PFSK-1 (cell line): Measurements from ENCODE around the gene CDA.

ENCODE experiments used
- FOXP2 ChIP-seq: optimal IDR thresholded peaks from 2 replicates; pipeline ENCODE3; 2011; ENCODE audit warnings: borderline replicate concordance, control low read depth, inconsistent platforms; ENCODE audit not compliant: insufficient read depth; ENCODE audit errors: extremely low read length, extremely low read depth
- POLR2AphosphoS5 ChIP-seq: IDR thresholded peaks from 2 replicates; pipeline ENCODE4 v1.6.1; 2012; ENCODE audit warnings: low read depth, mild to moderate bottlenecking, control low read depth, low read length, moderate library complexity
- SIN3A ChIP-seq: IDR thresholded peaks from 2 replicates; pipeline ENCODE4 v1.6.1; 2012; ENCODE audit warnings: mild to moderate bottlenecking, low read length, moderate library complexity, borderline replicate concordance; ENCODE audit not compliant: insufficient read depth
- TAF1 ChIP-seq: IDR thresholded peaks from 2 replicates; pipeline ENCODE4 v1.6.1; 2012; ENCODE audit warnings: low read length, control low read depth, borderline replicate concordance; ENCODE audit not compliant: insufficient read depth
- TF ChIP-seq, protein P1 (sequence below), 2 experiments: IDR thresholded peaks; 2 replicates each; pipeline versions ENCODE4 v1.6.1 to v1.8.0; 2011 to 2012; ENCODE audit warnings: low read depth in 2 of 2, low read length in 2 of 2, control low read depth in 1 of 2, inconsistent platforms in 1 of 2, mild to moderate bottlenecking in 1 of 2, moderate library complexity in 1 of 2; ENCODE audit not compliant: insufficient read depth in 1 of 2

The CDA gene

DNA sequence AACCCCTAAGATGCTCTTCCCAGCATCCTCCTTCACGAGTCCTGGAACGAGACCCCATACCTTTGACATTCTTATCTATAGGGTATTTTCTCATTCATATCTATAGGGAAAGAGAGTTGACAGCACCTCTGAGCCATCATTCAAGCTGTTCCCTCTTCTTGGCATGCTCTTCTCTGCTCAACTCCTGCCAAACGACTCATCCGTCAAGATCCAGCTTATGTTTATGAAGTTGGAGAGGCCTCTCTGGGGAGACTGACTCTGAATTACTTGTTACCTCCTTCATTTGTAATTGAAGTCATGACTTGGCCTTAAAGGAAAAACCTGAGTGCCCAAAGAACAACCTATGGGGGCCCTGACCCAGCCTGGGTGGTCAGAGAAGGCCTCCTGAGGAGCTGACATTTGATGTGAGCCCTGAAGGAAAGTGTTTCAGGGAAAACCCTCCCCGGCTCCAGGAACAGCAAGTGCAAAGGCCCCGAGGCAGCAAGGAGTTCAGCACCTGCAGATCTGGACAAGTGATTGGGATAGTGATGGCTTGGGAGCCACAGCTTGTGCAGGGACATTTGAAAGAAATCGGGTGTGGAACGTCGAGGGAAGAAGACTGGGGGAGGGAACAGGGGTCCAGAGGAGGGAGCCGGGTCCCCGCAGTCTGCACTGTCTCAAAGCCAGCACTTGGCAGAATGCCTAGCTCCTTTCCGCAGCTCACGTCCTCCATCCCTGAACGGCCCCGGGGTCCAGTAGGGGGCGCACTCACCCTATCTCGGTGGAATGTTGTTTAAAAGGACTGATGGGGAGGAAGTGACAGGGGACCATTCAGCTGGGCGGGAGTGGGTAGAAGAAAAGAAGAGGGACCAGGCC lies 14.0 kb upstream of the CDA start:
- TF ChIP-seq POLR2AphosphoS5 (no peak), FOXP2 (peak; percentile 14)

- TF ChIP-seq POLR2AphosphoS5 (no peak), TAF1 (no peak), SIN3A (no peak), FOXP2 (no peak)
- TF ChIP-seq, protein P1, sequence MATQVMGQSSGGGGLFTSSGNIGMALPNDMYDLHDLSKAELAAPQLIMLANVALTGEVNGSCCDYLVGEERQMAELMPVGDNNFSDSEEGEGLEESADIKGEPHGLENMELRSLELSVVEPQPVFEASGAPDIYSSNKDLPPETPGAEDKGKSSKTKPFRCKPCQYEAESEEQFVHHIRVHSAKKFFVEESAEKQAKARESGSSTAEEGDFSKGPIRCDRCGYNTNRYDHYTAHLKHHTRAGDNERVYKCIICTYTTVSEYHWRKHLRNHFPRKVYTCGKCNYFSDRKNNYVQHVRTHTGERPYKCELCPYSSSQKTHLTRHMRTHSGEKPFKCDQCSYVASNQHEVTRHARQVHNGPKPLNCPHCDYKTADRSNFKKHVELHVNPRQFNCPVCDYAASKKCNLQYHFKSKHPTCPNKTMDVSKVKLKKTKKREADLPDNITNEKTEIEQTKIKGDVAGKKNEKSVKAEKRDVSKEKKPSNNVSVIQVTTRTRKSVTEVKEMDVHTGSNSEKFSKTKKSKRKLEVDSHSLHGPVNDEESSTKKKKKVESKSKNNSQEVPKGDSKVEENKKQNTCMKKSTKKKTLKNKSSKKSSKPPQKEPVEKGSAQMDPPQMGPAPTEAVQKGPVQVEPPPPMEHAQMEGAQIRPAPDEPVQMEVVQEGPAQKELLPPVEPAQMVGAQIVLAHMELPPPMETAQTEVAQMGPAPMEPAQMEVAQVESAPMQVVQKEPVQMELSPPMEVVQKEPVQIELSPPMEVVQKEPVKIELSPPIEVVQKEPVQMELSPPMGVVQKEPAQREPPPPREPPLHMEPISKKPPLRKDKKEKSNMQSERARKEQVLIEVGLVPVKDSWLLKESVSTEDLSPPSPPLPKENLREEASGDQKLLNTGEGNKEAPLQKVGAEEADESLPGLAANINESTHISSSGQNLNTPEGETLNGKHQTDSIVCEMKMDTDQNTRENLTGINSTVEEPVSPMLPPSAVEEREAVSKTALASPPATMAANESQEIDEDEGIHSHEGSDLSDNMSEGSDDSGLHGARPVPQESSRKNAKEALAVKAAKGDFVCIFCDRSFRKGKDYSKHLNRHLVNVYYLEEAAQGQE (IDR thresholded peaks at IDR 0.05; ENCODE audit: insufficient read depth in 1 of 2, low read depth in 2 of 2, low read length in 2 of 2), result no peak
Observed at GRCh38 chr1:20575541-20576336, 13.2 kb upstream of the CDA start.

DNA sequence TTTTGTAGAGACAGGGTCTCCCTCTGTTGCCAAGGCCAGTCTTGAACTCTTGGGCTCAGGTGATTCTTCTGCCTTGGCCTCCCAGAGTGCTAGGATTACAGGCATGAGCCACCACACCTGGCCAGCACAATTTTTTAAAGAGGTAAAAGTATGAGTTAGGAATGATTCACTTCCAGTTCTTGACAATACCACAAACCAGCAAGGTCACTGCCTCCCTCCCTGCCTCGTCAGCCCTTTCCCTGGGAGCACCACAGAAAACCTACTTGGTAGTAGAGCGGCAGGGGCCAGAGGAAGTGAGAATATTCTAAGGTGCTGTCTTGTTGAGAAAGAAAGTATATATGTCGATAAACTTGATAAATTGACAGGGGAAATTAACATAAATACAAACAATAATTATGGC lies 10.8 kb upstream of the CDA start:
- TF ChIP-seq, protein P1 (IDR thresholded peaks at IDR 0.05; ENCODE audit: insufficient read depth in 1 of 2, low read depth in 2 of 2, low read length in 2 of 2), result no peak
- TF ChIP-seq POLR2AphosphoS5 (no peak), SIN3A (no peak), TAF1 (no peak), FOXP2 (no peak)

- no peak for TF ChIP-seq POLR2AphosphoS5
- TF ChIP-seq, protein P1 (IDR thresholded peaks at IDR 0.05; ENCODE audit: insufficient read depth in 1 of 2, low read depth in 2 of 2, low read length in 2 of 2), result no peak
Observed at GRCh38 chr1:20578721-20579395, 10.0 kb upstream of the CDA start.

DNA sequence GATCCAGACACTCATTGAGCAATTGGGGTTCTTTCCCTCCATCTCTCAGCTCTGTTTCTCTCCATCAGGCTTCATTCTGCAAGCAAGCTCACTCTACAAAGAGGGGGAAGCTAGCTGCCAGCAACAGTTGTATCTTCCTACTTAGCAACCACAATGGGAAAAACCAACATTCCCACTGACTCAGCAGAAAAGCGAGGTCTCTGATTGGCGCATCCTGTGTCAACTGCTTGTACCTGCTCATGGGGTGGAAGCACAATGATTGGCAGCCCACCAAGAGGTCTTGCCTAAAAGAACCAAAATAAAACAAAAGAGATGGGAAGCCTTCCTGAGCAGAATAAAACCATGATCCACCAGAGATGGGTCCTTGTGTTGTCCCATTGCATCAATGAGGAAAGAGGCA lies 4.0 kb upstream of the CDA start:
- TF ChIP-seq FOXP2, result no peak
- TF ChIP-seq SIN3A, result no peak
- TF ChIP-seq, protein P1 (IDR thresholded peaks at IDR 0.05; ENCODE audit: insufficient read depth in 1 of 2, low read depth in 2 of 2, low read length in 2 of 2), result no peak
- TF ChIP-seq TAF1, result no peak
- no peak for TF ChIP-seq POLR2AphosphoS5
